Activated CD4-positive, alpha-beta memory T cell treated with anti-CD3 and anti-CD28 coated beads, Interleukin-2, amount 10 ng/mL, durations not matched to agents 7 days and 5 days (primary cell): ENCODE data around the gene CCDC30. TPM values are rescaled to one million over a fixed set of nuclear protein-coding genes. Genes with fewer than 3 reads are reported as not detected.
A peak's percentile ranks its signal among the peaks of the same experiment; 100 is the strongest.
"Not testable (repeated sequence)": the region's sequence is repeated elsewhere in the genome, so short reads cannot be mapped to it uniquely, and the experiment has no call there.

ENCODE experiments used
- CTCF ChIA-PET: fragments of 350-600 bp; sonication (Branson Sonifier 250); formaldehyde crosslinking; loops from one replicate; lab custom pipeline; 2021; ENCODE audit warnings: antibody characterized with exemption, inconsistent platforms; lab: Charles Lee
- POLR2A ChIA-PET: fragments of 350-600 bp; sonication (Branson Sonifier 250); formaldehyde crosslinking; loops from one replicate; lab custom pipeline; 2021; ENCODE audit warnings: antibody characterized with exemption; lab: Charles Lee
- DNase-seq: peaks from one replicate; pipeline ENCODE4 v3.0.0-alpha.2; 2020
- H3K27ac Mint-ChIP-seq: one replicate; pipeline ENCODE4 v1.8.0; 2021; ENCODE audit warnings: mild to moderate bottlenecking, mixed read lengths
- H3K27me3 Mint-ChIP-seq: one replicate; pipeline ENCODE4 v1.8.0; 2021; ENCODE audit warnings: mixed read lengths
- H3K36me3 Mint-ChIP-seq: one replicate; pipeline ENCODE4 v1.8.0; 2021; ENCODE audit warnings: low read depth, mixed read lengths
- H3K4me1 Mint-ChIP-seq: one replicate; pipeline ENCODE4 v1.8.0; 2021; ENCODE audit warnings: mixed read lengths
- H3K4me3 Mint-ChIP-seq: one replicate; pipeline ENCODE4 v1.8.0; 2021; ENCODE audit warnings: mild to moderate bottlenecking, mixed read lengths
- H3K9me3 Mint-ChIP-seq: one replicate; pipeline ENCODE4 v1.8.0; 2021; ENCODE audit warnings: mixed read lengths
- total RNA-seq, 2 experiments: library from RNA; stranded (reverse); gene quantifications; one replicate each; pipeline ENCODE4 v1.2.3, GENCODE V29; 2021

CCDC30 gene
- total RNA-seq, 2 experiments from 2014 or later = 1.6 to 2.5 TPM

- H3K4me3 Mint-ChIP-seq = no peak overlapping the region
- no peak overlapping the region for H3K27ac Mint-ChIP-seq
- POLR2A ChIA-PET = no interaction called here
- no peak for DNase-seq
- H3K36me3 Mint-ChIP-seq = peaks cover 51% of the 10 kb centered on the region
- CTCF ChIA-PET = no interaction called here
- peaks cover 55% of the 10 kb centered on the region for H3K4me1 Mint-ChIP-seq
- H3K9me3 Mint-ChIP-seq = no peaks in the 10 kb centered on the region
- no peaks in the 10 kb centered on the region for H3K27me3 Mint-ChIP-seq
Observed at GRCh38 chr1:42461196-42461595, 1.9 kb upstream of the CCDC30 start.

GRCh38 chr1:42463921-42464320 lies 835 bp downstream of the CCDC30 start:
- no peaks in the 10 kb centered on the region for H3K27me3 Mint-ChIP-seq
- no peak for DNase-seq
- H3K27ac Mint-ChIP-seq = no peak overlapping the region
- peaks cover 30% of the 10 kb centered on the region for H3K36me3 Mint-ChIP-seq
- POLR2A ChIA-PET = interaction anchor here (1.4 to 1.7 kb wide), 2 partner anchors 10 to 195 kb away, joined by 3 to 4 read pairs; no protein-coding TSS in a partner anchor
- no peaks in the 10 kb centered on the region for H3K9me3 Mint-ChIP-seq
- H3K4me3 Mint-ChIP-seq = peak overlapping the region; percentile 73
- CTCF ChIA-PET = interaction anchor here (1.3 kb wide), 1 partner anchor 303 kb away, joined by 4 read pairs; the partner anchor contains the start of genes C1orf50 and P3H1
- peaks cover 36% of the 10 kb centered on the region for H3K4me1 Mint-ChIP-seq

GRCh38 chr1:42466030-42466429 lies 2.9 kb downstream of the CCDC30 start:
- peaks cover 11% of the 10 kb centered on the region for H3K36me3 Mint-ChIP-seq
- no peaks in the 10 kb centered on the region for H3K9me3 Mint-ChIP-seq
- CTCF ChIA-PET = no interaction called here
- H3K27me3 Mint-ChIP-seq = no peaks in the 10 kb centered on the region
- no peak overlapping the region for H3K27ac Mint-ChIP-seq
- H3K4me3 Mint-ChIP-seq = no peak overlapping the region
- POLR2A ChIA-PET = no interaction called here
- peaks cover 24% of the 10 kb centered on the region for H3K4me1 Mint-ChIP-seq
- no peak for DNase-seq

- Mint-ChIP-seq H3K27ac (no peak overlapping the region), H3K9me3 (no peaks in the 10 kb centered on the region), H3K4me3 (no peak overlapping the region), H3K27me3 (no peaks in the 10 kb centered on the region), H3K4me1 (no peaks in the 10 kb centered on the region), H3K36me3 (no peaks in the 10 kb centered on the region)
- no peak for DNase-seq
- ChIA-PET POLR2A (interaction anchor here (1.5 kb wide), 1 partner anchor 13 kb away, joined by 4 read pairs; no protein-coding TSS in a partner anchor), CTCF (no interaction called here)
Observed at GRCh38 chr1:42469727-42470126, 6.6 kb downstream of the CCDC30 start.

- CTCF ChIA-PET = no interaction called here
- H3K4me1 Mint-ChIP-seq = no peaks in the 10 kb centered on the region
- H3K9me3 Mint-ChIP-seq = no peaks in the 10 kb centered on the region
Observed at GRCh38 chr1:42476605-42477004, 13.5 kb downstream of the CCDC30 start.

GRCh38 chr1:42477354-42477753 lies 14.3 kb downstream of the CCDC30 start:
- H3K36me3 Mint-ChIP-seq, POLR2A ChIA-PET, H3K4me3 Mint-ChIP-seq, H3K27ac Mint-ChIP-seq, H3K9me3 Mint-ChIP-seq, H3K27me3 Mint-ChIP-seq, CTCF ChIA-PET, H3K4me1 Mint-ChIP-seq, DNase-seq: not testable (repeated sequence)

More at GRCh38 chr1:42476605-42477004, 13.5 kb downstream of the CCDC30 start:
- POLR2A ChIA-PET = no interaction called here
- no peaks in the 10 kb centered on the region for H3K27me3 Mint-ChIP-seq
- H3K27ac Mint-ChIP-seq = no peak overlapping the region
- no peaks in the 10 kb centered on the region for H3K36me3 Mint-ChIP-seq
- no peak overlapping the region for H3K4me3 Mint-ChIP-seq
- DNase-seq = no peak

GRCh38 chr1:42477775-42478174 lies 14.7 kb downstream of the CCDC30 start:
- H3K27ac Mint-ChIP-seq = no peak overlapping the region
- H3K36me3 Mint-ChIP-seq = no peaks in the 10 kb centered on the region
- H3K4me1 Mint-ChIP-seq = no peaks in the 10 kb centered on the region
- H3K9me3 Mint-ChIP-seq = no peaks in the 10 kb centered on the region
- H3K27me3 Mint-ChIP-seq = no peaks in the 10 kb centered on the region
- CTCF ChIA-PET = no interaction called here
- POLR2A ChIA-PET = no interaction called here
- H3K4me3 Mint-ChIP-seq = no peak overlapping the region
- DNase-seq = no peak

GRCh38 chr1:42479621-42480020 lies 16.5 kb downstream of the CCDC30 start:
- H3K27me3 Mint-ChIP-seq = no peaks in the 10 kb centered on the region

GRCh38 chr1:42480921-42481320 lies 17.8 kb downstream of the CCDC30 start:
- H3K27ac Mint-ChIP-seq = no peak overlapping the region
- H3K27me3 Mint-ChIP-seq = no peaks in the 10 kb centered on the region
- ChIA-PET CTCF (no interaction called here), POLR2A (no interaction called here)
- no peak for DNase-seq
- H3K4me3 Mint-ChIP-seq = no peak overlapping the region
- H3K4me1 Mint-ChIP-seq = no peaks in the 10 kb centered on the region
- no peaks in the 10 kb centered on the region for H3K36me3 Mint-ChIP-seq
- no peaks in the 10 kb centered on the region for H3K9me3 Mint-ChIP-seq

More at GRCh38 chr1:42479621-42480020, 16.5 kb downstream of the CCDC30 start:
- Mint-ChIP-seq H3K4me3 (no peak overlapping the region), H3K9me3 (no peaks in the 10 kb centered on the region), H3K36me3 (no peaks in the 10 kb centered on the region), H3K27ac (no peak overlapping the region), H3K4me1 (no peaks in the 10 kb centered on the region)
- CTCF ChIA-PET = no interaction called here
- POLR2A ChIA-PET = no interaction called here
- DNase-seq = no peak

GRCh38 chr1:42482635-42483153 lies 19.6 kb downstream of the CCDC30 start:
- ChIA-PET CTCF (no interaction called here), POLR2A (no interaction called here)
- no peaks in the 10 kb centered on the region for H3K36me3 Mint-ChIP-seq
- H3K4me3 Mint-ChIP-seq = no peak overlapping the region
- no peaks in the 10 kb centered on the region for H3K27me3 Mint-ChIP-seq
- H3K4me1 Mint-ChIP-seq = no peaks in the 10 kb centered on the region
- H3K27ac Mint-ChIP-seq = no peak overlapping the region
- no peak for DNase-seq
- no peaks in the 10 kb centered on the region for H3K9me3 Mint-ChIP-seq

- H3K4me1 Mint-ChIP-seq = no peaks in the 10 kb centered on the region
- no peaks in the 10 kb centered on the region for H3K9me3 Mint-ChIP-seq
- H3K27me3 Mint-ChIP-seq = no peaks in the 10 kb centered on the region
- ChIA-PET CTCF (no interaction called here), POLR2A (no interaction called here)
- no peak overlapping the region for H3K27ac Mint-ChIP-seq
- H3K36me3 Mint-ChIP-seq = no peaks in the 10 kb centered on the region
- no peak overlapping the region for H3K4me3 Mint-ChIP-seq
- DNase-seq = no peak
Observed at GRCh38 chr1:42484382-42484781, 21.3 kb downstream of the CCDC30 start.

GRCh38 chr1:42490237-42490636 lies 27.2 kb downstream of the CCDC30 start:
- ChIA-PET POLR2A (no interaction called here), CTCF (no interaction called here)
- H3K27ac Mint-ChIP-seq = no peak overlapping the region

GRCh38 chr1:42502031-42502430 lies 38.9 kb downstream of the CCDC30 start:
- Mint-ChIP-seq H3K36me3 (peaks cover 17% of the 10 kb centered on the region), H3K9me3 (peaks cover 28% of the 10 kb centered on the region)
- CTCF ChIA-PET, H3K27me3 Mint-ChIP-seq, POLR2A ChIA-PET, DNase-seq, H3K4me3 Mint-ChIP-seq, H3K4me1 Mint-ChIP-seq, H3K27ac Mint-ChIP-seq: not testable (repeated sequence)

More at GRCh38 chr1:42490237-42490636, 27.2 kb downstream of the CCDC30 start:
- Mint-ChIP-seq H3K9me3 (no peaks in the 10 kb centered on the region), H3K4me1 (no peaks in the 10 kb centered on the region), H3K36me3 (peaks cover 2% of the 10 kb centered on the region), H3K27me3 (no peaks in the 10 kb centered on the region), H3K4me3 (no peak overlapping the region)
- no peak for DNase-seq

GRCh38 chr1:42504535-42505128 lies 41.5 kb downstream of the CCDC30 start:
- CTCF ChIA-PET = no interaction called here
- POLR2A ChIA-PET = no interaction called here
- H3K4me1 Mint-ChIP-seq = no peaks in the 10 kb centered on the region
- H3K27me3 Mint-ChIP-seq = no peaks in the 10 kb centered on the region
- DNase-seq = no peak
- peaks cover 14% of the 10 kb centered on the region for H3K36me3 Mint-ChIP-seq
- H3K27ac Mint-ChIP-seq = no peak overlapping the region
- H3K4me3 Mint-ChIP-seq = no peak overlapping the region
- H3K9me3 Mint-ChIP-seq = peaks cover 33% of the 10 kb centered on the region
